B cell (primary cell): ENCODE data around the gene MAEA. TPM values are rescaled to one million over a fixed set of nuclear protein-coding genes. Genes with fewer than 3 reads are reported as not detected.

ENCODE experiments used
- ATAC-seq: fragments of 200-7000 bp; cut with Tn5 transposase; one replicate; pipeline ENCODE4 v1.10.0; 2021; ENCODE audit warnings: low read depth, mild to moderate bottlenecking, moderate number of reproducible peaks, moderate library complexity
- CTCF ChIA-PET: fragments of 350-600 bp; sonication (Branson Sonifier 250); formaldehyde crosslinking; loops from one replicate; lab custom pipeline; 2021; ENCODE audit warnings: antibody characterized with exemption, inconsistent platforms; lab: Charles Lee
- POLR2A ChIA-PET: fragments of 350-600 bp; sonication (Branson Sonifier 250); formaldehyde crosslinking; loops from one replicate; lab custom pipeline; 2021; ENCODE audit warnings: antibody characterized with exemption; lab: Charles Lee
- DNase-seq: peaks from one replicate; pipeline ENCODE4 v3.0.0; 2013
- H2AFZ ChIP-seq: 2 replicates; pipeline ENCODE4 v1.6.1; 2012; ENCODE audit warnings: mild to moderate bottlenecking, low read depth, low read length; ENCODE audit not compliant: insufficient read depth, poor library complexity, severe bottlenecking
- H3K27ac ChIP-seq, 2 donors: 1 replicate in 1 of 2; 2 replicates in 1 of 2; pipeline ENCODE4 v1.5.1; 2012 to 2013; ENCODE audit warnings: low read length in 2 of 2, mild to moderate bottlenecking in 2 of 2, moderate library complexity in 1 of 2
- H3K27me3 ChIP-seq, 4 experiments: fragments of 200-600 bp in 1 of 4; sonication (generic) in 1 of 4; replicated peaks in 1 of 4; 1 replicate in 2 of 4; 2 replicates in 2 of 4; pipeline versions ENCODE4 v1.6.1 to v1.7.0; 2013 to 2016; ENCODE audit warnings: low read length in 3 of 4, mild to moderate bottlenecking in 2 of 4, mixed read lengths in 1 of 4, moderate library complexity in 1 of 4; ENCODE audit not compliant: insufficient read depth in 4 of 4, control insufficient read depth in 3 of 4; ENCODE audit errors: control extremely low read depth in 1 of 4
- H3K36me3 ChIP-seq, 2 experiments: replicated peaks in 1 of 2; 1 replicate in 1 of 2; 2 replicates in 1 of 2; pipeline versions ENCODE4 v1.6.1 to v1.7.1; 2013; ENCODE audit warnings: low read length in 1 of 2; ENCODE audit not compliant: insufficient read depth in 2 of 2, control insufficient read depth in 1 of 2; ENCODE audit errors: control extremely low read depth in 1 of 2, extremely low read depth in 1 of 2
- H3K4me1 ChIP-seq, 2 donors: fragments of 200-600 bp in 1 of 2; sonication (generic) in 1 of 2; 1 replicate in 1 of 2; 2 replicates in 1 of 2; pipeline versions ENCODE4 v1.5.1 to v1.6.1; 2013 to 2017; ENCODE audit warnings: low read length in 2 of 2; ENCODE audit not compliant: control insufficient read depth in 2 of 2, insufficient read depth in 2 of 2
- H3K4me2 ChIP-seq: replicated peaks from 2 replicates; pipeline ENCODE3; 2012; ENCODE audit warnings: mild to moderate bottlenecking, low read depth, low read length; ENCODE audit not compliant: poor library complexity, severe bottlenecking
- H3K4me3 ChIP-seq, 5 experiments: fragments of 200-600 bp in 1 of 5; sonication (generic) in 1 of 5; 1 replicate in 3 of 5; 2 replicates in 2 of 5; pipeline versions ENCODE4 v1.5.1 to v1.7.0; 2011 to 2016; ENCODE audit warnings: low read length in 4 of 5, mild to moderate bottlenecking in 4 of 5, low read depth in 2 of 5, control low read depth in 1 of 5, moderate library complexity in 1 of 5; ENCODE audit not compliant: insufficient read depth in 1 of 5; ENCODE audit errors: control extremely low read depth in 1 of 5, extremely low read depth in 1 of 5
- H3K79me2 ChIP-seq: fragments of 200-600 bp; sonication (generic); one replicate; pipeline ENCODE4 v1.6.0; 2016; ENCODE audit warnings: low read length; ENCODE audit not compliant: control insufficient read depth, insufficient read depth
- H3K9ac ChIP-seq: fragments of 200-600 bp; sonication (generic); 2 replicates; pipeline ENCODE4 v1.6.1; 2017; ENCODE audit warnings: mild to moderate bottlenecking, low read length, moderate library complexity
- H3K9me3 ChIP-seq, 3 donors: one replicate each; pipeline versions ENCODE4 v1.6.1 to v1.7.1; 2013; ENCODE audit warnings: low read length in 2 of 3; ENCODE audit not compliant: control insufficient read depth in 2 of 3, insufficient read depth in 1 of 3; ENCODE audit errors: control extremely low read depth in 1 of 3
- H4K20me1 ChIP-seq: 2 replicates; pipeline ENCODE4 v1.6.0; 2012; ENCODE audit warnings: mild to moderate bottlenecking, low read length; ENCODE audit not compliant: insufficient read depth, control insufficient read depth, poor library complexity, severe bottlenecking
- H3K27ac Mint-ChIP-seq: one replicate; pipeline ENCODE4 v1.8.0; 2021; ENCODE audit warnings: mixed read lengths
- H3K27me3 Mint-ChIP-seq: one replicate; pipeline ENCODE4 v1.8.0; 2021; ENCODE audit warnings: mixed read lengths
- H3K4me1 Mint-ChIP-seq: one replicate; pipeline ENCODE4 v1.8.0; 2021; ENCODE audit warnings: mixed read lengths
- H3K4me3 Mint-ChIP-seq: one replicate; pipeline ENCODE4 v1.8.0; 2021; ENCODE audit warnings: mixed read lengths
- H3K9me3 Mint-ChIP-seq: one replicate; pipeline ENCODE4 v1.8.0; 2022; ENCODE audit warnings: mixed read lengths; ENCODE audit not compliant: insufficient read depth
- EZH2 ChIP-seq: IDR thresholded peaks from 2 replicates; pipeline ENCODE4 v1.6.1; 2012; ENCODE audit warnings: borderline replicate concordance, low read depth, mild to moderate bottlenecking, moderate library complexity, low read length; ENCODE audit not compliant: insufficient read depth, poor library complexity, severe bottlenecking
- WGBS: methylation state at CpG from one replicate; pipeline ENCODE4 v1.1.5; 2013; ENCODE audit warnings: missing lambda C conversion rate; ENCODE audit not compliant: insufficient coverage; 5-methylcytosine and 5-hydroxymethylcytosine counted together
- intact Hi-C: fragments of 100-400 bp; cut with micrococcal nuclease; formaldehyde crosslinking; loops from one replicate; pipeline ENCODE4 v1.10.0; 2022
- polyA plus RNA-seq: library from polyadenylated mRNA; depleted of rRNA; stranded (reverse); fragments of >200 nt; gene quantifications from 2 replicates; pipeline ENCODE4 v1.2.3, GENCODE V29; 2012
- total RNA-seq, 2 donors: library from RNA; stranded (reverse); fragments of 120-200 nt in 1 of 2; gene quantifications; 1 replicate in 1 of 2; 2 replicates in 1 of 2; pipeline versions ENCODE4 v1.2.3 to v1.2.4, GENCODE V29; 2013 to 2022
- TF ChIP-seq, protein P1 (sequence below): fragments of 200-600 bp; IDR thresholded peaks from one replicate; pipeline ENCODE4 v1.8.0; 2022; ENCODE audit warnings: antibody characterized with exemption, mild to moderate bottlenecking

Gene MAEA
- total and polyA plus RNA-seq, 2 donors (not counting 1 experiment from before 2014, with no cell fraction given): 106 to 107 TPM

DNA sequence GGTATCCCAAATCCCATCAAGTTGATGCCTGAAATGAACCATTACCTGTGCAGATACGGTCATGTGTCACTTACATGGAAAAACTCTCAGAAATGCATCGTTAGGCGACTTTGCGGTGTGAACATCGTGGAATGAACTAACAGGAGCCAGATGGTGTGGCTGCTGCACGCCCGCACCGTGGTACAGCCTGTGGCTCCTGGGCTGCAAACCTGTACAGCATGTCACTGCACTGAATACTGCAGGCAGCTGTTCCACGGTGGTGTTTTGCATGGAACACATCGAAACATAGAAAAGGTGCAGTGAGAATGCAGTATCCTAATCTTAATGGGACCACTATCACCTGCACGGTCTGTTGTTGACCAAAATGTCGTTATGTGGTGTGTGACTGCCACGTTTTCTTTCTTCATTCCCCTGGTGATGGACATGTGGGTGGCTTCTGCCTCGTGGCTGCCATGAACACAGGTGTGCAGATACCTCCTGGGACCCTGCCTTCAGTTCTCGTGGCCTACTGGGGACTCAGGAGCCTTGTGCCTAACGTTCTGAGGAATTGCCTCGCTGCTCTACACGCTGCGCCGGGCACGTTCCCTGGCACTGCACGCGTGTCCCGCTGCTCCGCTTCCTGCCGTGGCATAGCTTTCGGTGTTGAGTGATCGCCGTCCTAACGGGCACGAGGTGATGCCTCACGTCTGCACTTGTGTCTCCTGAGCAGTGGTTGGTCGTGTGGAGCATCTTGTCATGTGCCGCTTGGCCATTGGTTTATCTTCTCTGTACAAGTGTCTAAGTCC, 18.5 kb downstream of the MAEA start:
- ChIA-PET POLR2A (interaction anchor here (0.7 kb wide), 1 partner anchor 59 kb away, joined by 3 read pairs; no protein-coding TSS in a partner anchor), CTCF (interaction anchor here (1.0 kb wide), 1 partner anchor 45 kb away, joined by 3 read pairs; no protein-coding TSS in a partner anchor)

More for the DNA sequence above, 18.5 kb downstream of the MAEA start:
- Histone ChIP-seq H3K27me3 (no peaks in the 10 kb centered on the region), H3K4me3 (no peak overlapping the region), H2AFZ (no peak overlapping the region), H3K4me2 (peak overlapping the region; percentile 87), H4K20me1 (peaks cover 90% of the 10 kb centered on the region), H3K79me2 (peaks cover 95% of the 10 kb centered on the region), H3K9me3 (no peaks in the 10 kb centered on the region), H3K36me3 (peaks cover 0 to 17% of the 10 kb centered on the region in 2 experiments), H3K4me1 (peaks cover 18 to 38% of the 10 kb centered on the region in 2 donors), H3K9ac (no peak overlapping the region), H3K27ac (peak overlapping the region in 1 of 2 donors; percentile 51)
- DNase-seq: no peak
- Mint-ChIP-seq H3K27me3 (no peaks in the 10 kb centered on the region), H3K27ac (no peak overlapping the region), H3K4me3 (peak overlapping the region; percentile 81), H3K9me3 (no peaks in the 10 kb centered on the region), H3K4me1 (peaks cover 54% of the 10 kb centered on the region)
- TF ChIP-seq, protein P1, sequence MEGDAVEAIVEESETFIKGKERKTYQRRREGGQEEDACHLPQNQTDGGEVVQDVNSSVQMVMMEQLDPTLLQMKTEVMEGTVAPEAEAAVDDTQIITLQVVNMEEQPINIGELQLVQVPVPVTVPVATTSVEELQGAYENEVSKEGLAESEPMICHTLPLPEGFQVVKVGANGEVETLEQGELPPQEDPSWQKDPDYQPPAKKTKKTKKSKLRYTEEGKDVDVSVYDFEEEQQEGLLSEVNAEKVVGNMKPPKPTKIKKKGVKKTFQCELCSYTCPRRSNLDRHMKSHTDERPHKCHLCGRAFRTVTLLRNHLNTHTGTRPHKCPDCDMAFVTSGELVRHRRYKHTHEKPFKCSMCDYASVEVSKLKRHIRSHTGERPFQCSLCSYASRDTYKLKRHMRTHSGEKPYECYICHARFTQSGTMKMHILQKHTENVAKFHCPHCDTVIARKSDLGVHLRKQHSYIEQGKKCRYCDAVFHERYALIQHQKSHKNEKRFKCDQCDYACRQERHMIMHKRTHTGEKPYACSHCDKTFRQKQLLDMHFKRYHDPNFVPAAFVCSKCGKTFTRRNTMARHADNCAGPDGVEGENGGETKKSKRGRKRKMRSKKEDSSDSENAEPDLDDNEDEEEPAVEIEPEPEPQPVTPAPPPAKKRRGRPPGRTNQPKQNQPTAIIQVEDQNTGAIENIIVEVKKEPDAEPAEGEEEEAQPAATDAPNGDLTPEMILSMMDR: no peak
- no peak for TF ChIP-seq EZH2
- no peak for ATAC-seq
- intact Hi-C loops: no loop called here
- 94% methylated on average over 33 of the region's 34 CpGs for WGBS
